ENCODE measurements around the gene HAUS7. TPM values are rescaled to one million over a fixed set of nuclear protein-coding genes. Genes with fewer than 3 reads are reported as not detected.

Gene HAUS7
- total RNA-seq, 4 donors from 2014 or later: 8.2 to 156 (median 16.0) TPM

- no peak for TF ChIP-seq CTCF (IDR thresholded peaks at IDR 0.05)
- no peak for TF ChIP-seq POLR2A (IDR thresholded peaks at IDR 0.05)
- Histone ChIP-seq H3K27ac (no peak overlapping the region), H3K9me3 (no peaks in the 10 kb centered on the region), H3K27me3 (no peaks in the 10 kb centered on the region), H3K4me3 (no peak overlapping the region), H3K4me1 (no peaks in the 10 kb centered on the region), H3K36me3 (no peaks in the 10 kb centered on the region)
- DNase-seq: no peak
Observed at GRCh38 chrX:153442463-153442862, 27.9 kb downstream of the HAUS7 start.

DNA sequence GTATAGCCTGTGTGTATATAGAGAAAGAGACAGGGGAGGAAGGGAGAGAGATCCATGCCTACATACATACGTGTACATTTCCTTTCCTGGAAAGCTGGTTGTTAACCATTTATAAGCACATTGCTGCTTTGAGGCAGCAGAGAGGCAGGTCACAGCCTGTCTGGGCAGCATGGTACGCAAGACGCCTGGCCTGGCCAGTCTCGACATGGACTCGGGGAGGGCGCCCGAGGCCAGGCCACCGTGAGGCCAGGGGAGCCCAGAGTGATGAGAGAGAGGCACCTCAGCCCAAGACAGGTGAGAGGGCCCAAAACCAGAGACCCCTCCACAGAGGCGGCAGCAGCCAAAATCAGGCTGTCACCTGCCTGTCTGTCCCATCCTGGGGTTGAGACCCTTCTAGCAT, 28.4 kb downstream of the HAUS7 start:
- H3K4me1 ChIP-seq: no peaks in the 10 kb centered on the region
- no peak for TF ChIP-seq CTCF (IDR thresholded peaks at IDR 0.05)
- TF ChIP-seq POLR2A (IDR thresholded peaks at IDR 0.05): no peak

DNA sequence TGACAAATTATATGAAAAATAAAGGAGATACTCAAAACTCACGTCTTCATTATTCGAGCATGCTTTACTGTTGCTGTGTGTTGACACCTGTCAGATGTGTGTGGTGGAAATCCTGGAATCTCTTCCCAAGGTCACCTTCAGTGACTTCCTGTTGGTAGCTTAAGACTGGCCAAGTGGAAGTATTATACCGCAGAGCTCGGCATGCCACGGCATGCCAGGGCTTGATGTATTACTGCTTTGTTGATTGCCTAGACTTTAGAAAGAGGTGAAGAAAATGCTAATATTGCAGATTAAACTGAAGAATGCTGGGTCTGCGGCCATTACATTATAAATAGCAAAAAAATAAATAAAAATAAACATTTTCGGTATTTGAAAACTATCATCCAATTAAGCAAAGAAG, 29.1 kb downstream of the HAUS7 start:
- TF ChIP-seq CTCF (IDR thresholded peaks at IDR 0.05): no peak
- no peak for TF ChIP-seq POLR2A (IDR thresholded peaks at IDR 0.05)
- no peak overlapping the region for H3K4me3 ChIP-seq
- no peak for DNase-seq
- no peaks in the 10 kb centered on the region for H3K27me3 ChIP-seq
- H3K9me3 ChIP-seq: no peaks in the 10 kb centered on the region
- H3K4me1 ChIP-seq: no peaks in the 10 kb centered on the region
- no peak overlapping the region for H3K27ac ChIP-seq
- no peaks in the 10 kb centered on the region for H3K36me3 ChIP-seq

More for the DNA sequence above, 28.4 kb downstream of the HAUS7 start:
- Histone ChIP-seq H3K36me3 (no peaks in the 10 kb centered on the region), H3K9me3 (no peaks in the 10 kb centered on the region), H3K27ac (no peak overlapping the region), H3K27me3 (no peaks in the 10 kb centered on the region), H3K4me3 (no peak overlapping the region)
- no peak for DNase-seq

GRCh38 chrX:153440556-153441135, 29.7 kb downstream of the HAUS7 start:
- H3K4me1 ChIP-seq: no peaks in the 10 kb centered on the region
- TF ChIP-seq POLR2A (IDR thresholded peaks at IDR 0.05) (no peak), CTCF (IDR thresholded peaks at IDR 0.05) (no peak)
- no peak for DNase-seq
- H3K9me3 ChIP-seq: no peaks in the 10 kb centered on the region
- H3K27ac ChIP-seq: no peak overlapping the region
- no peak overlapping the region for H3K4me3 ChIP-seq
- no peaks in the 10 kb centered on the region for H3K36me3 ChIP-seq
- H3K27me3 ChIP-seq: no peaks in the 10 kb centered on the region

GRCh38 chrX:153439977-153440376, 30.4 kb downstream of the HAUS7 start:
- Histone ChIP-seq H3K27me3 (no peaks in the 10 kb centered on the region), H3K27ac (no peak overlapping the region), H3K9me3 (no peaks in the 10 kb centered on the region), H3K4me1 (no peaks in the 10 kb centered on the region), H3K4me3 (no peak overlapping the region), H3K36me3 (no peaks in the 10 kb centered on the region)
- no peak for TF ChIP-seq CTCF (IDR thresholded peaks at IDR 0.05)
- TF ChIP-seq POLR2A (IDR thresholded peaks at IDR 0.05): no peak
- DNase-seq: no peak

- Histone ChIP-seq H3K9me3 (no peaks in the 10 kb centered on the region), H3K36me3 (no peaks in the 10 kb centered on the region), H3K27ac (no peak overlapping the region), H3K4me3 (no peak overlapping the region), H3K27me3 (no peaks in the 10 kb centered on the region), H3K4me1 (no peaks in the 10 kb centered on the region)
- no peak for TF ChIP-seq POLR2A (IDR thresholded peaks at IDR 0.05)
- peak in 1 of 6 experiments; percentile 11 for TF ChIP-seq CTCF (IDR thresholded peaks at IDR 0.05)
- no peak for DNase-seq
Observed at GRCh38 chrX:153438532-153438931, 31.8 kb downstream of the HAUS7 start.

Measured in Peyer's patch (tissue), 4 donors.